CD8-positive, alpha-beta memory T cell (primary cell): Measurements from ENCODE around the gene TRANK1. TPM values are rescaled to one million over a fixed set of nuclear protein-coding genes. Genes with fewer than 3 reads are reported as not detected.
A peak's percentile ranks its signal among the peaks of the same experiment; 100 is the strongest.

ENCODE experiments used
- CTCF ChIA-PET: fragments of 350-600 bp; sonication (Branson Sonifier 250); formaldehyde crosslinking; loops from one replicate; lab custom pipeline; 2021; ENCODE audit warnings: antibody characterized with exemption; lab: Charles Lee
- POLR2A ChIA-PET: fragments of 350-600 bp; sonication (Branson Sonifier 250); formaldehyde crosslinking; loops from one replicate; lab custom pipeline; 2021; ENCODE audit warnings: antibody characterized with exemption; lab: Charles Lee
- DNase-seq, 5 donors: peaks; one replicate each; pipeline versions ENCODE4 v3.0.0 to v3.0.0-alpha.2; 2020 to 2022; ENCODE audit warnings: mixed read lengths in 1 of 5
- H3K27ac ChIP-seq: one replicate; pipeline ENCODE4 v1.7.0; 2013; ENCODE audit warnings: low read depth, mild to moderate bottlenecking, low read length, moderate library complexity
- H3K27me3 ChIP-seq: 2 replicates; pipeline ENCODE4 v1.7.0; 2013; ENCODE audit warnings: low read length, mild to moderate bottlenecking; ENCODE audit not compliant: insufficient read depth, poor library complexity, severe bottlenecking
- H3K36me3 ChIP-seq: 2 replicates; pipeline ENCODE4 v1.7.0; 2013; ENCODE audit warnings: mild to moderate bottlenecking, low read length, moderate library complexity; ENCODE audit not compliant: insufficient read depth
- H3K4me1 ChIP-seq: 2 replicates; pipeline ENCODE4 v1.7.0; 2013; ENCODE audit warnings: mild to moderate bottlenecking, low read length, moderate library complexity; ENCODE audit not compliant: insufficient read depth
- H3K4me3 ChIP-seq: 2 replicates; pipeline ENCODE4 v1.7.0; 2013; ENCODE audit warnings: mild to moderate bottlenecking, low read length
- H3K9me3 ChIP-seq: 2 replicates; pipeline ENCODE4 v1.7.0; 2013; ENCODE audit warnings: mild to moderate bottlenecking, low read length
- H3K27ac Mint-ChIP-seq, 8 donors: one replicate each; pipeline ENCODE4 v1.8.0; 2020 to 2021; ENCODE audit warnings: mixed read lengths in 8 of 8, mild to moderate bottlenecking in 6 of 8, inconsistent platforms in 3 of 8, moderate library complexity in 3 of 8
- H3K27me3 Mint-ChIP-seq, 2 donors: one replicate each; pipeline ENCODE4 v1.8.0; 2020 to 2021; ENCODE audit warnings: mixed read lengths in 2 of 2, mild to moderate bottlenecking in 1 of 2, moderate library complexity in 1 of 2
- H3K36me3 Mint-ChIP-seq, 3 donors: one replicate each; pipeline ENCODE4 v1.8.0; 2020 to 2021; ENCODE audit warnings: mixed read lengths in 3 of 3, inconsistent platforms in 1 of 3, mild to moderate bottlenecking in 1 of 3
- H3K4me1 Mint-ChIP-seq, 3 donors: one replicate each; pipeline ENCODE4 v1.8.0; 2020 to 2021; ENCODE audit warnings: mixed read lengths in 3 of 3, inconsistent platforms in 1 of 3, mild to moderate bottlenecking in 1 of 3
- H3K4me3 Mint-ChIP-seq, 7 donors: one replicate each; pipeline ENCODE4 v1.8.0; 2020 to 2021; ENCODE audit warnings: mixed read lengths in 7 of 7, mild to moderate bottlenecking in 6 of 7, moderate library complexity in 4 of 7, inconsistent platforms in 2 of 7
- H3K9me3 Mint-ChIP-seq, 5 donors: one replicate each; pipeline ENCODE4 v1.8.0; 2020 to 2022; ENCODE audit warnings: mixed read lengths in 5 of 5, mild to moderate bottlenecking in 3 of 5, moderate library complexity in 2 of 5, inconsistent platforms in 1 of 5
- polyA plus RNA-seq: library from polyadenylated mRNA; unstranded; fragments of 300-500 nt; fragmentation: Illumina TruSeq; gene quantifications from one replicate; pipeline ENCODE4 v1.2.3, GENCODE V29; 2021
- total RNA-seq, 2 experiments: library from RNA; stranded (reverse); gene quantifications; one replicate each; pipeline ENCODE4 v1.2.3, GENCODE V29; 2021

The TRANK1 gene
- total and polyA plus RNA-seq, 3 experiments from 2014 or later, result 12.7 to 33.2 (median 16.2) TPM

GRCh38 chr3:36840453-36840921, 104.4 kb downstream of the TRANK1 start:
- CTCF ChIA-PET, result no interaction called here
- H3K4me3 ChIP-seq, result no peak overlapping the region
- H3K36me3 ChIP-seq, result peaks cover 59% of the 10 kb centered on the region
- Mint-ChIP-seq H3K27ac (peak overlapping the region in 4 of 8 donors; percentile 38 to 68 (median 48)), H3K4me1 (peaks cover 33 to 42% (median 38%) of the 10 kb centered on the region in 3 donors), H3K36me3 (peaks cover 28 to 97% (median 50%) of the 10 kb centered on the region in 3 donors), H3K27me3 (peaks cover 0 to 1% of the 10 kb centered on the region in 2 donors), H3K4me3 (no peak overlapping the region), H3K9me3 (peaks cover 0 to 3% (median 0%) of the 10 kb centered on the region in 5 donors)
- no peak for DNase-seq
- H3K9me3 ChIP-seq, result no peaks in the 10 kb centered on the region
- POLR2A ChIA-PET, result no interaction called here
- H3K4me1 ChIP-seq, result peaks cover 16% of the 10 kb centered on the region
- H3K27me3 ChIP-seq, result no peaks in the 10 kb centered on the region
- H3K27ac ChIP-seq, result no peak overlapping the region

GRCh38 chr3:36837089-36837488, 107.8 kb downstream of the TRANK1 start:
- Histone ChIP-seq H3K36me3 (peaks cover 63% of the 10 kb centered on the region), H3K4me1 (no peaks in the 10 kb centered on the region), H3K4me3 (no peak overlapping the region), H3K27ac (no peak overlapping the region), H3K9me3 (no peaks in the 10 kb centered on the region), H3K27me3 (no peaks in the 10 kb centered on the region)
- Mint-ChIP-seq H3K9me3 (peaks cover 0 to 3% (median 0%) of the 10 kb centered on the region in 5 donors), H3K27ac (peak overlapping the region in 3 of 8 donors; percentile 30 to 75 (median 55)), H3K4me1 (peaks cover 10 to 13% (median 11%) of the 10 kb centered on the region in 3 donors), H3K27me3 (peaks cover 0 to 4% of the 10 kb centered on the region in 2 donors), H3K4me3 (no peak overlapping the region), H3K36me3 (peaks cover 20 to 97% (median 45%) of the 10 kb centered on the region in 3 donors)
- CTCF ChIA-PET, result no interaction called here
- no peak for DNase-seq
- POLR2A ChIA-PET, result no interaction called here

GRCh38 chr3:36833160-36833814, 111.6 kb downstream of the TRANK1 start:
- Mint-ChIP-seq H3K36me3 (peaks cover 11 to 95% (median 37%) of the 10 kb centered on the region in 3 donors), H3K27me3 (peaks cover 0 to 2% of the 10 kb centered on the region in 2 donors), H3K4me1 (peaks cover 0 to 6% (median 3%) of the 10 kb centered on the region in 3 donors), H3K27ac (peak overlapping the region in 2 of 8 donors; percentile 13 to 47), H3K4me3 (no peak overlapping the region), H3K9me3 (no peaks in the 10 kb centered on the region)
- H3K36me3 ChIP-seq, result peaks cover 51% of the 10 kb centered on the region
- H3K27me3 ChIP-seq, result no peaks in the 10 kb centered on the region
- ChIA-PET POLR2A (no interaction called here), CTCF (no interaction called here)
- no peaks in the 10 kb centered on the region for H3K4me1 ChIP-seq
- no peak overlapping the region for H3K27ac ChIP-seq
- DNase-seq, result no peak
- H3K9me3 ChIP-seq, result no peaks in the 10 kb centered on the region
- H3K4me3 ChIP-seq, result no peak overlapping the region

GRCh38 chr3:36832406-36832805, 112.4 kb downstream of the TRANK1 start:
- peaks cover 12 to 95% (median 41%) of the 10 kb centered on the region in 3 donors for H3K36me3 Mint-ChIP-seq

GRCh38 chr3:36827133-36827532, 117.7 kb downstream of the TRANK1 start:
- H3K36me3 Mint-ChIP-seq, result peaks cover 8 to 93% (median 39%) of the 10 kb centered on the region in 3 donors
- H3K4me1 ChIP-seq, result no peaks in the 10 kb centered on the region
- H3K4me3 ChIP-seq, result no peak overlapping the region
- ChIA-PET POLR2A (no interaction called here), CTCF (no interaction called here)
- no peaks in the 10 kb centered on the region for H3K4me1 Mint-ChIP-seq
- no peaks in the 10 kb centered on the region for H3K9me3 Mint-ChIP-seq
- H3K9me3 ChIP-seq, result no peaks in the 10 kb centered on the region
- no peaks in the 10 kb centered on the region for H3K27me3 ChIP-seq
- no peak overlapping the region for H3K4me3 Mint-ChIP-seq
- DNase-seq, result no peak
- H3K36me3 ChIP-seq, result peaks cover 44% of the 10 kb centered on the region
- H3K27me3 Mint-ChIP-seq, result no peaks in the 10 kb centered on the region
- no peak overlapping the region for H3K27ac ChIP-seq
- peak overlapping the region in 1 of 8 donors; percentile 75 for H3K27ac Mint-ChIP-seq

More at GRCh38 chr3:36832406-36832805, 112.4 kb downstream of the TRANK1 start:
- no peak for DNase-seq
- H3K9me3 ChIP-seq, result no peaks in the 10 kb centered on the region
- ChIA-PET POLR2A (no interaction called here), CTCF (no interaction called here)
- peaks cover 0 to 6% (median 3%) of the 10 kb centered on the region in 3 donors for H3K4me1 Mint-ChIP-seq
- H3K4me3 ChIP-seq, result no peak overlapping the region
- H3K27me3 ChIP-seq, result no peaks in the 10 kb centered on the region
- H3K27ac Mint-ChIP-seq, result no peak overlapping the region
- no peaks in the 10 kb centered on the region for H3K4me1 ChIP-seq
- peaks cover 52% of the 10 kb centered on the region for H3K36me3 ChIP-seq
- H3K9me3 Mint-ChIP-seq, result no peaks in the 10 kb centered on the region
- no peak overlapping the region for H3K27ac ChIP-seq
- H3K27me3 Mint-ChIP-seq, result peaks cover 0 to 2% of the 10 kb centered on the region in 2 donors
- no peak overlapping the region for H3K4me3 Mint-ChIP-seq

- Histone ChIP-seq H3K9me3 (no peaks in the 10 kb centered on the region), H3K27ac (no peak overlapping the region), H3K4me3 (no peak overlapping the region), H3K36me3 (peaks cover 36% of the 10 kb centered on the region), H3K4me1 (no peaks in the 10 kb centered on the region), H3K27me3 (no peaks in the 10 kb centered on the region)
- Mint-ChIP-seq H3K4me3 (no peak overlapping the region), H3K27me3 (no peaks in the 10 kb centered on the region), H3K4me1 (no peaks in the 10 kb centered on the region), H3K27ac (peak overlapping the region in 4 of 8 donors; percentile 35 to 85 (median 60)), H3K9me3 (no peaks in the 10 kb centered on the region), H3K36me3 (peaks cover 7 to 92% (median 32%) of the 10 kb centered on the region in 3 donors)
- ChIA-PET POLR2A (no interaction called here), CTCF (interaction anchor here (0.8 to 1.2 kb wide), 3 partner anchors 10 to 133 kb away, joined by 3 read pairs; no protein-coding TSS in a partner anchor)
- DNase-seq, result no peak
Measured at GRCh38 chr3:36826240-36826639, 118.6 kb downstream of the TRANK1 start.

GRCh38 chr3:36824443-36824842, 120.4 kb downstream of the TRANK1 start:
- ChIA-PET POLR2A (no interaction called here), CTCF (interaction anchor here (1.9 kb wide), 1 partner anchor 134 kb away, joined by 5 read pairs; no protein-coding TSS in a partner anchor)
- H3K9me3 Mint-ChIP-seq, result no peaks in the 10 kb centered on the region
- Histone ChIP-seq H3K4me3 (no peak overlapping the region), H3K36me3 (peaks cover 29% of the 10 kb centered on the region), H3K27me3 (no peaks in the 10 kb centered on the region), H3K4me1 (no peaks in the 10 kb centered on the region), H3K27ac (no peak overlapping the region), H3K9me3 (no peaks in the 10 kb centered on the region)
- H3K4me3 Mint-ChIP-seq, result peak overlapping the region in 1 of 7 donors; percentile 4
- H3K27me3 Mint-ChIP-seq, result no peaks in the 10 kb centered on the region
- no peaks in the 10 kb centered on the region for H3K4me1 Mint-ChIP-seq
- peak overlapping the region in 1 of 8 donors; percentile 34 for H3K27ac Mint-ChIP-seq
- DNase-seq, result no peak
- H3K36me3 Mint-ChIP-seq, result peaks cover 5 to 80% (median 26%) of the 10 kb centered on the region in 3 donors

GRCh38 chr3:36823806-36824205, 121.0 kb downstream of the TRANK1 start:
- no peak overlapping the region for H3K4me3 ChIP-seq
- Mint-ChIP-seq H3K4me3 (no peak overlapping the region), H3K4me1 (no peaks in the 10 kb centered on the region), H3K27me3 (no peaks in the 10 kb centered on the region), H3K9me3 (no peaks in the 10 kb centered on the region), H3K36me3 (peaks cover 5 to 74% (median 24%) of the 10 kb centered on the region in 3 donors), H3K27ac (peak overlapping the region in 4 of 8 donors; percentile 13 to 52 (median 22))
- CTCF ChIA-PET, result interaction anchor here (1.9 kb wide), 1 partner anchor 135 kb away, joined by 5 read pairs; no protein-coding TSS in a partner anchor
- H3K27me3 ChIP-seq, result no peaks in the 10 kb centered on the region
- no peaks in the 10 kb centered on the region for H3K4me1 ChIP-seq
- peaks cover 24% of the 10 kb centered on the region for H3K36me3 ChIP-seq
- no peaks in the 10 kb centered on the region for H3K9me3 ChIP-seq
- H3K27ac ChIP-seq, result no peak overlapping the region
- no peak for DNase-seq
- POLR2A ChIA-PET, result no interaction called here
